ENCODE results near the gene JARID2. TPM values are rescaled to one million over a fixed set of nuclear protein-coding genes. Genes with fewer than 3 reads are reported as not detected.

Gene JARID2
- total and polyA plus RNA-seq, 2 of the 13 experiments (the other 11 are each of a cell fraction or from before 2014, with no cell fraction given), result 7.5 to 10.3 TPM

- no peak overlapping the region for H3K9ac ChIP-seq (ENCODE audit: insufficient read depth, low read depth, low read length)
- FAIRE-seq (no peak), DNase-seq (ENCODE audit: low spot score) (no peak), ATAC-seq (no peak)
- BruUV-seq (replicated peaks), result no TSS peak
- no peaks in the 10 kb centered on the region for H4K20me1 ChIP-seq (ENCODE audit: insufficient read depth, low read length)
- H3K27ac ChIP-seq (ENCODE audit: extremely low read length, insufficient read depth, low read length), result no peak overlapping the region
- WGBS (ENCODE audit: low lambda C conversion rate), result 94% methylated on average over 5 of the region's 5 CpGs
- peaks cover 3 to 9% of the 10 kb centered on the region in 2 experiments; a peak in 1 of 5 replicates for H3K36me3 ChIP-seq (replicated peaks in 1 of 2; ENCODE audit: control insufficient read depth in 1 of 2, insufficient read depth in 2 of 2, low read length in 2 of 2)
- intact Hi-C loops (cut with micrococcal nuclease; ENCODE audit: unreplicated experiment), result no loop called here
- H3K4me3 ChIP-seq (replicated peaks in 1 of 3; ENCODE audit: insufficient read depth in 1 of 3, low read depth in 2 of 3, low read length in 3 of 3), result no peak overlapping the region
- no peak overlapping the region for H2AFZ ChIP-seq (ENCODE audit: low read length)
- ChIA-PET POLR2A (no interaction called here), CTCF (ENCODE audit: low intra/inter-chr PET ratio, low total read pairs) (no interaction called here)
- no peak for TF ChIP-seq FOXC1 (CRISPR knock-in tag; IDR thresholded peaks at IDR 0.05; ENCODE audit: borderline replicate concordance)
- peaks cover 8% of the 10 kb centered on the region for H3K79me2 ChIP-seq (ENCODE audit: insufficient read depth, low read length)
- in situ Hi-C loops (cut with HindIII; ENCODE audit: extremely low pct_ligation_motif_present, low pct_unique_long_range_greater_than_20kb), result no loop called here
- no peaks in the 10 kb centered on the region for H3K27me3 ChIP-seq (ENCODE audit: control insufficient read depth in 1 of 2, insufficient read depth in 2 of 2, low read length in 2 of 2)
- peaks cover 15% of the 10 kb centered on the region for H3K4me1 ChIP-seq (ENCODE audit: insufficient read depth, low read length)
- no peaks in the 10 kb centered on the region for H3K9me3 ChIP-seq (ENCODE audit: low read length)
- no peak overlapping the region for H3K4me2 ChIP-seq (ENCODE audit: low read depth, low read length)
These were observed 201.8 kb downstream of the JARID2 start for GRCh38 chr6:15447546-15448267.

GRCh38 chr6:15449011-15449410 lies 203.1 kb downstream of the JARID2 start:
- POLR2A ChIA-PET, result no interaction called here
- H3K27me3 ChIP-seq (ENCODE audit: control insufficient read depth in 1 of 2, insufficient read depth in 2 of 2, low read length in 2 of 2), result no peaks in the 10 kb centered on the region
- 99% methylated on average over 2 of the region's 2 CpGs for WGBS (ENCODE audit: low lambda C conversion rate)
- in situ Hi-C loops (cut with HindIII; ENCODE audit: extremely low pct_ligation_motif_present, low pct_unique_long_range_greater_than_20kb), result no loop called here
- FAIRE-seq, result no peak
- no peak for DNase-seq (ENCODE audit: low spot score)
- peaks cover 5% of the 10 kb centered on the region for H3K79me2 ChIP-seq (ENCODE audit: insufficient read depth, low read length)
- H3K4me1 ChIP-seq (ENCODE audit: insufficient read depth, low read length), result peaks cover 5% of the 10 kb centered on the region
- H3K4me3 ChIP-seq (replicated peaks in 1 of 3; ENCODE audit: insufficient read depth in 1 of 3, low read depth in 2 of 3, low read length in 3 of 3), result no peak overlapping the region
- H3K4me2 ChIP-seq (ENCODE audit: low read depth, low read length), result no peak overlapping the region
- H3K9me3 ChIP-seq (ENCODE audit: low read length), result no peaks in the 10 kb centered on the region
- no peak overlapping the region for H3K9ac ChIP-seq (ENCODE audit: insufficient read depth, low read depth, low read length)
- H3K27ac ChIP-seq (ENCODE audit: extremely low read length, insufficient read depth, low read length), result no peak overlapping the region
- no peaks in the 10 kb centered on the region for H4K20me1 ChIP-seq (ENCODE audit: insufficient read depth, low read length)
- H3K36me3 ChIP-seq (replicated peaks in 1 of 2; ENCODE audit: control insufficient read depth in 1 of 2, insufficient read depth in 2 of 2, low read length in 2 of 2), result peaks cover 4 to 19% of the 10 kb centered on the region in 2 experiments; a peak in 4 of 5 replicates
- TF ChIP-seq MBD4 (IDR thresholded peaks at IDR 0.05; ENCODE audit: borderline replicate concordance, low read length) (no peak), HMGXB4 (CRISPR knock-in tag; IDR thresholded peaks at IDR 0.05; ENCODE audit: borderline replicate concordance in 1 of 2, low read depth in 1 of 2) (no peak), ZNF460 (CRISPR knock-in tag; IDR thresholded peaks at IDR 0.05; ENCODE audit: borderline replicate concordance) (no peak), RBAK (CRISPR knock-in tag; IDR thresholded peaks at IDR 0.05) (no peak), ZBTB3 (CRISPR knock-in tag; IDR thresholded peaks at IDR 0.05; ENCODE audit: borderline replicate concordance, low read depth) (no peak), PAWR (CRISPR knock-in tag; IDR thresholded peaks at IDR 0.05; ENCODE audit: borderline replicate concordance) (no peak), ZNF441 (CRISPR knock-in tag; IDR thresholded peaks at IDR 0.05; ENCODE audit: borderline replicate concordance) (no peak)
- ATAC-seq, result no peak
- CTCF ChIA-PET (ENCODE audit: low intra/inter-chr PET ratio, low total read pairs), result no interaction called here
- H2AFZ ChIP-seq (ENCODE audit: low read length), result no peak overlapping the region
- BruUV-seq (replicated peaks), result no TSS peak
- intact Hi-C loops (cut with micrococcal nuclease; ENCODE audit: unreplicated experiment), result no loop called here

Measured in HepG2 (cell line).